ENCODE data around the gene LAMTOR2. TPM values are rescaled to one million over a fixed set of nuclear protein-coding genes. Genes with fewer than 3 reads are reported as not detected.
A peak's percentile ranks its signal among the peaks of the same experiment; 100 is the strongest.

The LAMTOR2 gene
- total and polyA plus RNA-seq, 9 of the 15 experiments (the other 6 are each of a cell fraction or from before 2014, with no cell fraction given) = 39.0 to 161 (median 74.6) TPM

DNA sequence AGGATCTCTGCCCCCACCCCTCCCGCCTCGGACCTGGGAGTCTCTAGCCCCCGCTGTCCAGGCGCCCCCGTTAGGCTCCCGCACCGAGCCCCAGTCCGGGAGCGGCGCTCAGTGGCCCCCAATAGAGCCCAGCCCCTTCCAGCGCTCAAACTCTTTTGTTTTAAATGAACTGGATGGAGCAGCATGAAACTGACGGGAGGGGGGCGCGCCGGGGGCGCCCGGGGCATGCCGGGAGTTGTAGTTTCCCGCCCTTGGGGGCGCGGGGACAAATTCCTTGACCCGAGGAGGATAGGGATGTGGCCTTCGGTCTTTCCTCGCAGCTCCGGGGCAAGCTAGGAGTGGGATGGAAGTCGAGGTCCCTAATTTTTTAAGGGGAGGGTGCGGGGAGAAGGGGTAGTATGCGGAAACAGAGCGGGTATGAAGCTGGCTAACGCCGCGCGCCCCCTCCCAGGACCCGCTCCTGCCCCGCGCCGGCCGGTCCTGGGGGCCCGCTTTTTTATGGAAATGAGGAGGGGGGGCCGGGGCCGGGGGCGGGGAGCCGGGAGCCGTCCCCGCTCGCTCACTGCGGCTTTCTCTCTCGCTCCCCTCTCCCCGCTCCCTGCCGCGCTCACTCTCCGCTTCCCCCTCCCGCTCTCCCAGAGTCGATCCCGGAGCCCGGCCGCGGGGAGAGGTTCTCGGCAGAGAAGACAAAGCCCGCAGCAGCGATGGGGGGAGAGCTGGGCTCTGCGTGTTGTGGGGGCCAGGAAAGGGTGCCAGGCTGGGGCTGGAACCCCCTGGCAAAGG lies 27.9 kb downstream of the LAMTOR2 start, which contains the start of gene MEX3A:
Gene MEX3A, minus strand, starts transcription at position 157 of the 783 bp plus-strand sequence. CDS start 467 bp downstream, outside the sequence.
- H3K9ac ChIP-seq (ENCODE audit: insufficient read depth in 1 of 2, low read depth in 2 of 2, low read length in 2 of 2) = peak within 1 kb of the TSS; percentile 73 to 94
- POLR2A ChIA-PET = interaction anchor here (0.6 to 0.7 kb wide), 4 partner anchors 13 to 176 kb away, joined by 3 to 4 read pairs (median 3); no protein-coding TSS in a partner anchor
- 2% methylated on average over 33 of the region's 62 CpGs for WGBS (ENCODE audit: insufficient coverage, low coverage, missing lambda C conversion rate)
- H4K20me1 ChIP-seq (replicated peaks; ENCODE audit: control insufficient read depth, insufficient read depth, low read length) = no peaks in the 10 kb centered on the region
- ATAC-seq = peak; percentile 90
- no peaks in the 10 kb centered on the region for H3K27me3 ChIP-seq (ENCODE audit: control insufficient read depth in 2 of 2, insufficient read depth in 2 of 2, low read length in 2 of 2)
- intact Hi-C loops (cut with micrococcal nuclease) (loop anchor here (10.0 kb wide), 1 partner anchor 282 kb away; the partner anchor contains the start of gene RHBG), in situ Hi-C loops (cut with MboI) (no loop called here)
- no peaks in the 10 kb centered on the region for H3K9me3 ChIP-seq (replicated peaks; ENCODE audit: control insufficient read depth, insufficient read depth, low read depth, low read length)
- CTCF ChIA-PET (ENCODE audit: low intra/inter-chr PET ratio) = interaction anchor here (0.6 kb wide), 1 partner anchor 9 kb away, joined by 3 read pairs; no protein-coding TSS in a partner anchor
- peaks cover 15% of the 10 kb centered on the region for H3K79me2 ChIP-seq (ENCODE audit: control insufficient read depth, insufficient read depth, low read length)
- peak; percentile 88 to 89 (median 89) for DNase-seq (ENCODE audit: extremely low read depth in 1 of 4, low spot score in 3 of 4)
- H3K9me1 ChIP-seq (ENCODE audit: control insufficient read depth, insufficient read depth, low read length) = no peaks in the 10 kb centered on the region
- peaks cover 13 to 30% of the 10 kb centered on the region in 2 experiments for H3K4me1 ChIP-seq (replicated peaks in 1 of 2; ENCODE audit: control insufficient read depth in 2 of 2, insufficient read depth in 2 of 2, low read length in 2 of 2)
- no TSS peak for BruUV-seq (replicated peaks)
- peaks cover 4% of the 10 kb centered on the region; the same call in 1 of the 3 replicates for H3K36me3 ChIP-seq (ENCODE audit: control insufficient read depth, insufficient read depth, low read length)
- peak within 1 kb of the TSS; percentile 60; the same call in 2 of the 3 replicates for H3K27ac ChIP-seq (ENCODE audit: extremely low read depth, low read depth, low read length)
- peak; percentile 35 for FAIRE-seq
- peak within 1 kb of the TSS; percentile 55 for H3K4me3 ChIP-seq
- H3K4me2 ChIP-seq (ENCODE audit: insufficient read depth, low read length) = peak within 1 kb of the TSS; percentile 85
- peak within 1 kb of the TSS; percentile 96 for H2AFZ ChIP-seq (ENCODE audit: low read depth, low read length)
- TF ChIP-seq HDAC2 (IDR thresholded peaks at IDR 0.05) (peak; percentile 14; the same call in 1 of the 2 replicates), POLR2A (conservative IDR thresholded peaks at IDR 0.05) (peak; percentile 37; the same call in 1 of the 2 replicates), ZNF740 (CRISPR knock-in tag; IDR thresholded peaks at IDR 0.05) (no peak), ZNF740 (tag; IDR thresholded peaks at IDR 0.05) (peak in 1 of 2 experiments; percentile 30; a peak in 1 of 4 replicates), PRDM10 (IDR thresholded peaks at IDR 0.05; ENCODE audit: partially characterized antibody) (peak; percentile 96), MBD2 (IDR thresholded peaks at IDR 0.05; ENCODE audit: borderline replicate concordance, low read depth) (peak; percentile 24; the same call in 1 of the 2 replicates), ZNF143 (CRISPR knock-in tag; IDR thresholded peaks at IDR 0.05) (peak; percentile 92), POU5F1 (IDR thresholded peaks at IDR 0.05; ENCODE audit: borderline replicate concordance, low read depth, low read length, partially characterized antibody) (peak; percentile 46), E2F5 (CRISPR knock-in tag; IDR thresholded peaks at IDR 0.05) (no peak), EP300 (IDR thresholded peaks at IDR 0.05; ENCODE audit: low read length) (peak; percentile 10; the same call in 1 of the 2 replicates), FOS (IDR thresholded peaks at IDR 0.05; ENCODE audit: extremely low read depth, insufficient read length) (no peak)
- TF ChIP-seq, protein P1, sequence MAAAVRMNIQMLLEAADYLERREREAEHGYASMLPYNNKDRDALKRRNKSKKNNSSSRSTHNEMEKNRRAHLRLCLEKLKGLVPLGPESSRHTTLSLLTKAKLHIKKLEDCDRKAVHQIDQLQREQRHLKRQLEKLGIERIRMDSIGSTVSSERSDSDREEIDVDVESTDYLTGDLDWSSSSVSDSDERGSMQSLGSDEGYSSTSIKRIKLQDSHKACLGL (CRISPR knock-in tag; IDR thresholded peaks at IDR 0.05; ENCODE audit: borderline replicate concordance, poor library complexity, severe bottlenecking) = peak; percentile 66
- TF ChIP-seq, protein P2, sequence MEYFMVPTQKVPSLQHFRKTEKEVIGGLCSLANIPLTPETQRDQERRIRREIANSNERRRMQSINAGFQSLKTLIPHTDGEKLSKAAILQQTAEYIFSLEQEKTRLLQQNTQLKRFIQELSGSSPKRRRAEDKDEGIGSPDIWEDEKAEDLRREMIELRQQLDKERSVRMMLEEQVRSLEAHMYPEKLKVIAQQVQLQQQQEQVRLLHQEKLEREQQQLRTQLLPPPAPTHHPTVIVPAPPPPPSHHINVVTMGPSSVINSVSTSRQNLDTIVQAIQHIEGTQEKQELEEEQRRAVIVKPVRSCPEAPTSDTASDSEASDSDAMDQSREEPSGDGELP (CRISPR knock-in tag; IDR thresholded peaks at IDR 0.05; ENCODE audit: borderline replicate concordance) = peak; percentile 58
